Small intestine (tissue), 7 donors: ENCODE results near the gene TMEM151B. TPM values are rescaled to one million over a fixed set of nuclear protein-coding genes. Genes with fewer than 3 reads are reported as not detected.
A peak's percentile ranks its signal among the peaks of the same experiment; 100 is the strongest.

Experiments
- DNase-seq, 2 donors: peaks; one replicate each; pipeline versions ENCODE4 v3.0.0 to v3.0.0-alpha.2; 2013
- FAIRE-seq: peaks from 2 replicates; lab custom pipeline; 2012; peaks lifted over from hg19 to GRCh38; lab: Jason Lieb, UNC
- H3K27ac ChIP-seq, 3 donors: one replicate each; pipeline ENCODE4 v1.5.1; 2013; ENCODE audit warnings: low read length in 2 of 3, mild to moderate bottlenecking in 2 of 3, control low read depth in 1 of 3, inconsistent platforms in 1 of 3, low read depth in 1 of 3, moderate library complexity in 1 of 3
- H3K27me3 ChIP-seq, 3 donors: one replicate each; pipeline ENCODE4 v1.6.1; 2013; ENCODE audit warnings: low read length in 3 of 3, inconsistent platforms in 1 of 3; ENCODE audit not compliant: control insufficient read depth in 3 of 3, insufficient read depth in 3 of 3
- H3K36me3 ChIP-seq, 3 donors: one replicate each; pipeline ENCODE4 v1.6.1; 2013; ENCODE audit warnings: low read length in 3 of 3, inconsistent platforms in 1 of 3, low read depth in 1 of 3, mild to moderate bottlenecking in 1 of 3, moderate library complexity in 1 of 3; ENCODE audit not compliant: control insufficient read depth in 3 of 3, insufficient read depth in 2 of 3
- H3K4me1 ChIP-seq, 3 donors: one replicate each; pipeline ENCODE4 v1.6.1; 2013; ENCODE audit warnings: low read length in 2 of 3, inconsistent platforms in 1 of 3, low read depth in 1 of 3, mild to moderate bottlenecking in 1 of 3, moderate library complexity in 1 of 3; ENCODE audit not compliant: control insufficient read depth in 3 of 3, insufficient read depth in 2 of 3
- H3K4me3 ChIP-seq, 3 donors: one replicate each; pipeline ENCODE4 v1.5.1; 2013; ENCODE audit warnings: low read length in 3 of 3, control low read depth in 1 of 3, inconsistent platforms in 1 of 3, low read depth in 1 of 3, mild to moderate bottlenecking in 1 of 3, moderate library complexity in 1 of 3
- H3K9me3 ChIP-seq, 2 donors: one replicate each; pipeline ENCODE4 v1.6.1; 2013; ENCODE audit warnings: low read depth in 1 of 2, low read length in 1 of 2; ENCODE audit not compliant: control insufficient read depth in 2 of 2, insufficient read depth in 1 of 2
- WGBS, 3 donors: extraction: QIAGEN DNeasy Blood & Tissue Kit; methylation state at CpG; one replicate each; pipeline ENCODE4 v1.1.7; 2013; 5-methylcytosine and 5-hydroxymethylcytosine counted together
- polyA plus RNA-seq, 4 donors: library from polyadenylated mRNA; stranded (reverse) in 3 of 4; unstranded in 1 of 4; fragments of 200-250 nt in 3 of 4; fragments of 120-200 nt in 1 of 4; gene quantifications; one replicate each; pipeline versions ENCODE4 v1.2.1 to v1.2.3, GENCODE V29; 2013
- donor health status: healthy with polysubstance abuse.
- donor health status: control.
- donor health status: control.
- donor health status: Bipolar disorder and iron deficiency.
- donor health status: healthy.

TMEM151B gene
- polyA plus RNA-seq, 4 donors = 0.96 to 3.1 TPM; not detected in 2

- H3K36me3 ChIP-seq = peaks cover 19 to 61% (median 25%) of the 10 kb centered on the region in 3 donors
- DNase-seq = no peak
Observed at GRCh38 chr6:44251576-44252524, 18.4 kb upstream of the TMEM151B start.

GRCh38 chr6:44253307-44254101, 16.7 kb upstream of the TMEM151B start:
- H3K4me3 ChIP-seq = no peak overlapping the region
- peaks cover 19 to 60% (median 25%) of the 10 kb centered on the region in 3 donors for H3K36me3 ChIP-seq
- H3K27me3 ChIP-seq = no peaks in the 10 kb centered on the region
- no peaks in the 10 kb centered on the region for H3K9me3 ChIP-seq
- H3K4me1 ChIP-seq = peaks cover 2 to 29% (median 5%) of the 10 kb centered on the region in 3 donors
- peak; percentile 57 to 62 for DNase-seq
- no peak for FAIRE-seq
- WGBS, 3 donors = 62 to 66% (median 63%) methylated on average over 10 of the region's 10 CpGs
- H3K27ac ChIP-seq = no peak overlapping the region

More at GRCh38 chr6:44251576-44252524, 18.4 kb upstream of the TMEM151B start:
- 84 to 91% (median 84%) methylated on average over 14 of the region's 14 CpGs for WGBS, 3 donors
- Histone ChIP-seq H3K27ac (no peak overlapping the region), H3K27me3 (no peaks in the 10 kb centered on the region), H3K4me1 (peaks cover 2 to 28% (median 5%) of the 10 kb centered on the region in 3 donors), H3K9me3 (no peaks in the 10 kb centered on the region), H3K4me3 (no peak overlapping the region)
- no peak for FAIRE-seq

- H3K27me3 ChIP-seq = no peaks in the 10 kb centered on the region
- no peak overlapping the region for H3K27ac ChIP-seq
- no peaks in the 10 kb centered on the region for H3K9me3 ChIP-seq
- 66 to 82% (median 72%) methylated on average over 12 of the region's 12 CpGs for WGBS, 3 donors
- no peak for DNase-seq
- FAIRE-seq = no peak
- peaks cover 22 to 62% (median 25%) of the 10 kb centered on the region in 3 donors for H3K36me3 ChIP-seq
- no peak overlapping the region for H3K4me3 ChIP-seq
- peaks cover 0 to 21% (median 2%) of the 10 kb centered on the region in 3 donors for H3K4me1 ChIP-seq
Observed at GRCh38 chr6:44254191-44255104, 15.8 kb upstream of the TMEM151B start.

GRCh38 chr6:44255105-44255808, 15.0 kb upstream of the TMEM151B start:
- Histone ChIP-seq H3K27ac (peak overlapping the region in 1 of 3 donors; percentile 2), H3K27me3 (no peaks in the 10 kb centered on the region), H3K4me3 (no peak overlapping the region), H3K9me3 (no peaks in the 10 kb centered on the region), H3K36me3 (peaks cover 20 to 68% (median 21%) of the 10 kb centered on the region in 3 donors), H3K4me1 (peaks cover 0 to 21% (median 2%) of the 10 kb centered on the region in 3 donors)
- FAIRE-seq = no peak
- no peak for DNase-seq
- WGBS, 3 donors = 44 to 61% (median 57%) methylated on average over 16 of the region's 16 CpGs

GRCh38 chr6:44255871-44256774, 14.1 kb upstream of the TMEM151B start:
- DNase-seq (peak in 1 of 2 donors; percentile 56), FAIRE-seq (no peak)
- WGBS, 3 donors = 12 to 18% (median 14%) methylated on average over 13 to 15 of the region's 15 CpGs
- H3K36me3 ChIP-seq = peaks cover 12 to 74% (median 14%) of the 10 kb centered on the region in 3 donors
- H3K9me3 ChIP-seq = no peaks in the 10 kb centered on the region
- H3K4me1 ChIP-seq = peaks cover 0 to 21% (median 2%) of the 10 kb centered on the region in 3 donors
- peak overlapping the region; percentile 71 to 90 (median 84) for H3K27ac ChIP-seq
- H3K27me3 ChIP-seq = no peaks in the 10 kb centered on the region
- peak overlapping the region; percentile 81 to 90 (median 83) for H3K4me3 ChIP-seq

- H3K4me3 ChIP-seq = peak overlapping the region; percentile 81 to 90 (median 83)
- FAIRE-seq (no peak), DNase-seq (peak in 1 of 2 donors; percentile 34)
- no peaks in the 10 kb centered on the region for H3K27me3 ChIP-seq
- peaks cover 0 to 21% (median 2%) of the 10 kb centered on the region in 3 donors for H3K4me1 ChIP-seq
- H3K36me3 ChIP-seq = peaks cover 11 to 73% (median 14%) of the 10 kb centered on the region in 3 donors
- H3K27ac ChIP-seq = peak overlapping the region; percentile 71 to 90 (median 84)
- WGBS, 3 donors = 1% methylated on average over 9 to 12 of the region's 12 CpGs
- H3K9me3 ChIP-seq = no peaks in the 10 kb centered on the region
Observed at GRCh38 chr6:44256775-44257024, 13.6 kb upstream of the TMEM151B start.
